ENCODE results near the gene CD109. TPM values are rescaled to one million over a fixed set of nuclear protein-coding genes. Genes with fewer than 3 reads are reported as not detected.

Gene CD109
- total and polyA plus RNA-seq, 10 of the 15 experiments (the other 5 are each of a cell fraction or from before 2014, with no cell fraction given): 0.27 to 4.4 (median 2.1) TPM

GRCh38 chr6:73728548-73729205 is 32.7 kb downstream of the CD109 start (continued):
- TF ChIP-seq RELA (IDR thresholded peaks at IDR 0.05; ENCODE audit: borderline replicate concordance, partially characterized antibody) (no peak), MTA2 (IDR thresholded peaks at IDR 0.05; ENCODE audit: low read depth) (peak; percentile 52; the same call in 1 of the 2 replicates), MLLT1 (IDR thresholded peaks at IDR 0.05) (no peak), MYB (IDR thresholded peaks at IDR 0.05; ENCODE audit: borderline replicate concordance, low read depth, low read length) (no peak), ASH2L (IDR thresholded peaks at IDR 0.05; ENCODE audit: borderline replicate concordance, low read depth) (no peak), BCL11A (IDR thresholded peaks at IDR 0.05; ENCODE audit: low read depth, low read length) (peak; percentile 20; the same call in 1 of the 2 replicates), ZBTB4 (CRISPR knock-in tag; IDR thresholded peaks at IDR 0.05) (no peak), FOXM1 (IDR thresholded peaks at IDR 0.05; ENCODE audit: low read depth, low read length) (peak; percentile 68; the same call in 1 of the 2 replicates)
- TF ChIP-seq, protein P1, sequence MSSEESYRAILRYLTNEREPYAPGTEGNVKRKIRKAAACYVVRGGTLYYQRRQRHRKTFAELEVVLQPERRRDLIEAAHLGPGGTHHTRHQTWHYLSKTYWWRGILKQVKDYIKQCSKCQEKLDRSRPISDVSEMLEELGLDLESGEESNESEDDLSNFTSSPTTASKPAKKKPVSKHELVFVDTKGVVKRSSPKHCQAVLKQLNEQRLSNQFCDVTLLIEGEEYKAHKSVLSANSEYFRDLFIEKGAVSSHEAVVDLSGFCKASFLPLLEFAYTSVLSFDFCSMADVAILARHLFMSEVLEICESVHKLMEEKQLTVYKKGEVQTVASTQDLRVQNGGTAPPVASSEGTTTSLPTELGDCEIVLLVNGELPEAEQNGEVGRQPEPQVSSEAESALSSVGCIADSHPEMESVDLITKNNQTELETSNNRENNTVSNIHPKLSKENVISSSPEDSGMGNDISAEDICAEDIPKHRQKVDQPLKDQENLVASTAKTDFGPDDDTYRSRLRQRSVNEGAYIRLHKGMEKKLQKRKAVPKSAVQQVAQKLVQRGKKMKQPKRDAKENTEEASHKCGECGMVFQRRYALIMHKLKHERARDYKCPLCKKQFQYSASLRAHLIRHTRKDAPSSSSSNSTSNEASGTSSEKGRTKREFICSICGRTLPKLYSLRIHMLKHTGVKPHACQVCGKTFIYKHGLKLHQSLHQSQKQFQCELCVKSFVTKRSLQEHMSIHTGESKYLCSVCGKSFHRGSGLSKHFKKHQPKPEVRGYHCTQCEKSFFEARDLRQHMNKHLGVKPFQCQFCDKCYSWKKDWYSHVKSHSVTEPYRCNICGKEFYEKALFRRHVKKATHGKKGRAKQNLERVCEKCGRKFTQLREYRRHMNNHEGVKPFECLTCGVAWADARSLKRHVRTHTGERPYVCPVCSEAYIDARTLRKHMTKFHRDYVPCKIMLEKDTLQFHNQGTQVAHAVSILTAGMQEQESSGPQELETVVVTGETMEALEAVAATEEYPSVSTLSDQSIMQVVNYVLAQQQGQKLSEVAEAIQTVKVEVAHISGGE (CRISPR knock-in tag; IDR thresholded peaks at IDR 0.05): no peak
